Stimulated activated CD4-positive, alpha-beta T cell treated with anti-CD3 and anti-CD28 coated beads, TNF-alpha, amount 100 ng/mL, for 1 hour (primary cell): ENCODE results near the gene GCFC2.

Experiments used
- DNase-seq, 3 donors: peaks; one replicate each; pipeline ENCODE4 v3.0.0-alpha.2; 2020; ENCODE audit warnings: low read depth in 3 of 3, low spot score in 1 of 3

GCFC2 gene

DNA sequence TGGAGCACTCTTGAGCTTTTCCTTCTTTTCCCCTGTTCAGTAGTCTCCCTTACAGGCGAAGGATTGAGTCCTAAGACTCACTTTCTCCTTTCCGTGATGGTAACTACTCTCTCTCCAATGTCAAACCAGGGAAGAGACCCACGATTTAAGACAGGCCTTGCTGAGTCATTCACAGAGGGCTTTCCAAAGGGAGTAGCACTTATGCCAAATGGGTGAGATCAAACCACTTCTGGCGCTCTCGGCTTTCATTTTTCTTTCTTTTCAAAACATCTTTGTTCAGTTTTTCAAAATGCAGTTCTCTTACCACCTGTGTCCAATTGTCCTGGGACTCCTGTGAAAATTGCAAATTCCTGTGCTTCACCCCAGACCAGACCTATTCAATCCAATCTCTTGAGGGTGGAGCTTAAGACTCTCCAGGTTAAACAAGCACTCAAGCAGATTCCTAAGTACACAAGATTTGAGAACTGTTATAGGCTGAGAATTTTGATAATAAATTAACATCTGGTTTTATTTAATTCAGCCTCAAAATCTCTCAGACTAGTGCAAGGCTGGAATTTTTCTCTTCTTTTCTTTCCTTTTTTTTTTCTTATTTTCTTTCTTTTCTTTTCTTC is 78.5 kb downstream of the GCFC2 start:
- DNase-seq, result no peak

DNA sequence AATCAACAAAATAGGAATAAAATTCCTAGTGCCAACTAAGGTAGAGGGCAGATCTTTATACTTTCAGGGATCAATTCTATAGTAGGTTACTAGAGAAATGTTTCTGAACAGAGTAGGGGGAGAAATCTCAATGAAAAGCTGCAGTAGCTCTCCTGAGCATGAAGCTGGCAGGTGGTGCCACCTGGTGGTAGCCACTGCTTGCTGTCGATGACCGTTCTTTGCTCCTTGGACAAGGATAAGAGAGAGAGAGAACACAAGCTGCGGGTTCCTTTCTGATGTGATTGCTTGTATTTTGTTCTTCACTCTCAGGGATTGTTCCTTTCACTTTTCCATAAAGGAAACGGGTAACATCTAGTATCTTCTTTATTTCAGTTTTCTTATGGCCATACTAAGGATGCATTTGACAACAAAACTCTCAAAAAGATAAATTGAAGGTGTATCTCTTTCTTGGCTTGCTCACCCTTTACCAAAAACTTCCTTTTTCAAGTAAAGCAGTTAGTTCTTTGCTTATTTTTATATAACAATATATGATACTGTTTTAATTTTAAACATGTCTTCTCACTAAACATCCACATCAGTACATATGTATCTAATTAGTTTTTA is 82.7 kb downstream of the GCFC2 start:
- DNase-seq, result peak in 2 of 3 donors; percentile 22 to 41

DNA sequence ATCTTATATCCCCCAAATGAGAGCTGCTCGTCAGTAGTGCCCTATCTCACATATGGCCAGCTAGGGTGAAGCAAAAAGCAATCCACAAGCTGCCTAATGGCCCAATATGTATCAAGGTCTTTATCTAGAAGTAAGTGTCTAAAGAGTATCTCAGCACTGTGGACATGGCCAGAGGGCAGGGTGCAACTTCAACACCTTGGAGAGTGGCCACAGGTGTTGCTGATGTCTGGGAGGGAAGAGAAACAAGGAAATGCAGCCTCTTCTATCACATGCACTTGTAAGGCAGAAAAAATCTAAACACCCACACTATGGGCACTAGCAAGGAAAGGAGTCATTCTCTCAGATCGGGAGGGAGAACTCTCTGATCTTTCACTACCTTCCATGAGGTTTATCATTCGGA is 87.8 kb downstream of the GCFC2 start:
- DNase-seq, result no peak

DNA sequence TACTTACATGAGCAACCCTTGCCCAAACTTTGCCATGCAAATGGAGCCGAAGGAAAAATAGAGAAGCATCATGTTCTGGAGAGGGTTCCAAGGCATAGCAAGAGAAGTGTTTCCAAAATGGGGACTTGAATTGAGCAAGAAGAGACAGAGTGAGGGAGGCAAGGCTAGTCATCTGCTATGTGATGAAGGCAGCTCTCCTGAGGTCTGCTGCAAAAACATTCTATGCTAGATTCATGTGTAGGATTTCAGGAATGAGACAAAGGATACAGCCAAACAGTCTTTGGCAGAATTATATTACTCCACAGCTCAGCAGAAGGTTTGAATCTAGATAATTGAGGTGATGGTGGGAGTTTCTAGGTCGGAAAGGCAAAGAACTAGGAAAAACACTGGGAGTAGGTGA is 88.2 kb downstream of the GCFC2 start:
- no peak for DNase-seq

DNA sequence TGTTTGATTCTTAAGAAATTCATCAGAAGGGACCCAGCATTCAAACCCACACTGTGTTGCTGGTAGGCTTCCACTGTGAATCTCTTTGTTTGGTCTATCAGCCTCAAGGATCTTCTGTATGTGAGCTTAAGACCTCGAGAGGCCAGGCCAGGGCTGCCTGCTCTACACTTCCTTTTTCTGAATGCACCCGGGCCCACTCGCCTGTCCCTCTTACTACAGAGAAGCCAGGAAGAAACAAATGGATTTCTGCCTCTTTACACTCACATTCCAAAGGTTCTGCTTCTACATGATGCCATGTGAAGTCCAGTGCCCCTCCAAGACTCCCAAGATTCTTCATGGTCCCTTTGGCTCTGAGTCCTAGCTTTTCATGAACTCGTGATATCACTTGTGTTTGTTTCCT is 89.5 kb downstream of the GCFC2 start:
- DNase-seq, result no peak

DNA sequence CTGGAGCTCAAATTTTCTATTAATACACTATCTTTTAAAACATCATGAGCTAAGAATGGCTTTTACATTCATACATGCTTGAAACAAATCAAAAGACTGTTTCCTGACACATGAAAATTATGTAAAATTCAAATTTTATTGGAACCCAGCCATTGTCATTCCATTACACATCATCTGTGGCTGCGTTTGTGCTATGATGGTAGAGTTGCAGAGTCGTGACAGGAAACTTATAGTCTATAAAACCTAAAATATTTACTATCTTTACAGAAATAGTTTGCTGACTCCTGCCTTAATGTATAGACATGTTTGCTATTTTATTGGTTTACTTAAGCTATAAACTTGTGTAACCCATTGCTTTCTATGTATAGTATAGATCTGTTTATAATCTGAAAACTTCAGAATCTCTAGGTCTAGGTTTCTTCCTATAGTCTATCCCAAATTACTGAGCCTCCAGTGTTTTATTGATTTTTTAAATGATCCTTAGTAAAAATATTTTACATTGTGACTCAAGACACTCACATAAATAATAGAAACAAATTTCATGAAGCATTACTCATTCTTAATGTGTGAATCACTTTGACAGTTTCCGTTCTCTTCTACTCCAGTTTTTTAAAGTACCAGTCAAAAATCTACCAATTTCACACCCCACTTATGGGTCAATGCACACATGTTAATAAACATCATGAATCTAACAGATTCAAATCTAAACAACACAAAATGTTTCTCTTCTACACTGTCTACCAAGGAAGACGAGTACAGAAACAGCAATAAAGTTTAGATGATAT is 90.6 kb downstream of the GCFC2 start:
- DNase-seq, result no peak

DNA sequence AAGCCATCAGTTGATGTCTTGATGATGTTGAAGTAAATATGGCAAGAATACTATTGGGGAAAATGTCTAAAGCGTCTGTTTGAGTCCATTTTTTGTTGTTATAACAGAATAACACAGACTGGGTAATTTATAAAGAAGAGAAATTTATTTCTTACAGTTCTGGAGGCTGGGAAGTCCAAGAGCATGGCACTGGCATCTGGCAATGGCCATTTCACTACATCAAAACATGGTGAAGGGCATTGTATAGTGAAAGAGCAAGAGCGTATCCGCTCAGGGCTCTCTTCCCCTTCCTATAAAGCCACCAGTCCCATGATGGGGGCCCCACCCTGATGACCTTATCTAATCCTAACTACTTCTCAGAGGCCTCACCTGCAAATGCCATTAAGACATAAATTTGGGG is 93.8 kb downstream of the GCFC2 start:
- DNase-seq, result no peak

DNA sequence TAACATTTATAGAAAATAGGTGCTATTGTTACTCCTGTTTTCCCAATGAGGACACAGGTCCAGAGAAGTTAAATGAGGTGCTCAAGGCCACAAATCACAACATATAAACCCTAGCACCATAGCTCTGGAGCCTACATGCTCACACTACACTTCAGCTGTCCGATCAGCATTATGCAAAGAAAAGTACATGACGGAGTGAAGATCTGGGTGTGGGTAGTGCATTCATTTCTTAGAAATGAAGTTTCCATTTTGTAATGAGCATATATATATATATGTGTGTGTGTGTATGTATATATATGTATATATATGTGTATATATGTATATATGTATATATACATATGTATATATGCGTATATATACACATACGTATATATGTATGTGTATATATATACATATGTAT is 94.3 kb downstream of the GCFC2 start:
- DNase-seq, result no peak

DNA sequence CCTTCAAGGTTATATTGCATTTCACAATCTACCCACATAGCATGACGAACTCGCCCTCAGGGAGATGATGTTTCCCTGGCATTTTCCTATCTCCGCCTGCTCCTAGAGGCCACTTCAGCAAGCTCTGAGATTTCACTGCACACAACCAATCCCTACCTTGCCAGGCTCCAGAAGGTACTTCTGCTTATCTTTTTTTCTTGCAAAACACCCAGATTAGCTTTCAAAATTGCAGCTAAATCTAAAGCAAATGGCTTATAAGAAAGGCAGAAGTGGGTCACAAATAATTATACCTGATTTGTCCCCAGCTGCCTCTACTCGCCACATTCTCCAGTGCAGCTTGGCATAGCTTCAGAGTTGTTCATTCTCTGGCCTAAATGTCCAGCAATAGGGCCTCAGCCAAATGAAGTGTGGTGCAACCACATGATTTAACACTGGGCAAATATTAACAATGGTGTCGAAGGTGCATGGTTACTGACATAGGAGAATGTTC is 96.5 kb downstream of the GCFC2 start:
- no peak for DNase-seq

DNA sequence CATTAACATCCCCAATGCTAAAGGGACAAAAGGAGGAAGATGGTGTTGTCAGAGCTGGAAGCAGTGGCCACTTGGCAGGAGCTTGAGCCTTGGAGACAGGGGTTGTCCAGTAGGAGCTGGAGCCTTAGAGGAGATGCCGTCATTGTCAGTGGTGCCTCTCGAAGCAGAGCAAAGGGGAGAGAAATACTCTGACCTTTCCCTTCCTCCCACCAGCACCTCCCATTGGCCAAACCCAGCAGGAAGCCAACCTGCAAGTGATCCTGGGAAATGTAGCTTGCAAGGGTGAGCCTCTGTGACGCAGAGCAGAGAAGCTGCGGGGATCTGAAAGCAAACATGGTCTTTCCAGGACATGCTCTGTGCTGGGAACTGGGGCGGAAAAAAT is 97.9 kb downstream of the GCFC2 start:
- DNase-seq, result no peak
